Activated B cell treated with CpG ODN at 0.5 μM for 24 hours (primary cell): ENCODE results near the gene RPSA. TPM values are rescaled to one million over a fixed set of nuclear protein-coding genes. Genes with fewer than 3 reads are reported as not detected.

Experiments
- ATAC-seq: fragments of 200-7000 bp; cut with Tn5 transposase; one replicate; pipeline ENCODE4 v1.10.0; 2021; ENCODE audit warnings: low read depth, mild to moderate bottlenecking, moderate library complexity
- CTCF ChIA-PET: fragments of 350-600 bp; sonication (Branson Sonifier 250); formaldehyde crosslinking; loops from one replicate; lab custom pipeline; 2021; ENCODE audit warnings: antibody characterized with exemption; lab: Charles Lee
- POLR2A ChIA-PET: fragments of 350-600 bp; sonication (Branson Sonifier 250); formaldehyde crosslinking; loops from one replicate; lab custom pipeline; 2021; ENCODE audit warnings: antibody characterized with exemption; lab: Charles Lee
- DNase-seq: peaks from one replicate; pipeline ENCODE4 v3.0.0; 2022
- H3K27ac Mint-ChIP-seq: one replicate; pipeline ENCODE4 v1.8.0; 2020; ENCODE audit warnings: mixed read lengths
- H3K27me3 Mint-ChIP-seq: one replicate; pipeline ENCODE4 v1.8.0; 2021; ENCODE audit warnings: mixed read lengths
- H3K36me3 Mint-ChIP-seq: one replicate; pipeline ENCODE4 v1.8.0; 2021; ENCODE audit warnings: low read depth, mixed read lengths
- H3K4me1 Mint-ChIP-seq: one replicate; pipeline ENCODE4 v1.8.0; 2021; ENCODE audit warnings: mixed read lengths
- H3K4me3 Mint-ChIP-seq: one replicate; pipeline ENCODE4 v1.8.0; 2020; ENCODE audit warnings: mild to moderate bottlenecking, mixed read lengths
- H3K9me3 Mint-ChIP-seq: one replicate; pipeline ENCODE4 v1.8.0; 2020; ENCODE audit warnings: mixed read lengths
- intact Hi-C: fragments of 100-400 bp; cut with micrococcal nuclease; formaldehyde crosslinking; loops from one replicate; pipeline ENCODE4 v1.15.1; 2024
- total RNA-seq: library from RNA; stranded (reverse); gene quantifications from 2 replicates; pipeline ENCODE4 v1.2.3, GENCODE V29; 2022
- TF ChIP-seq, protein P1 (sequence below): fragments of 200-600 bp; IDR thresholded peaks from one replicate; pipeline ENCODE4 v1.8.0; 2022; ENCODE audit warnings: antibody characterized with exemption, mild to moderate bottlenecking

The RPSA gene
- total RNA-seq, 1 donor from 2014 or later, result 2,697 TPM

DNA sequence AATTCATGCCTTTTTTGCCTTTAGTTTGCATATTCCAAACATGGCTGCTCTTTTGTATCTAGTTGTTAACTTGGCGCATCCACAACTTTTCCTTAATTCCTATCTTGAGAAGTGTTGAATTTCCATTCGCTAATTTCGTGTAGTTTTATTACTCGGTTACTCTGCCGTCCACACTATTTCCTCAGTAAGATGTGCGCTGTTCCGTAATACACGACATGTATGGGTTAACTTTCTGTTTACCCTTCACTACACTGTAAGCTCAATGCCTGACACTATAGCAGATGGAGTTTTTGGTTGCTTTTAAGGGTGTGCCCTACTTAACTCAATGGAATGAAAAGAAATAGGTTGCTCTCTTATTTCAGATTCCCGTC is 724 bp downstream of the RPSA start:
- intact Hi-C loops, result loop anchor here (2.0 kb wide), 2 partner anchors 300 to 1270 kb away; partner anchors contain the start of genes ACAA1, GORASP1 and TTC21A
- Mint-ChIP-seq H3K27ac (peak overlapping the region; percentile 96), H3K9me3 (no peaks in the 10 kb centered on the region), H3K36me3 (peaks cover 59% of the 10 kb centered on the region), H3K4me3 (peak overlapping the region; percentile 94), H3K4me1 (peaks cover 48% of the 10 kb centered on the region), H3K27me3 (no peaks in the 10 kb centered on the region)
- ATAC-seq (no peak), DNase-seq (no peak)
- ChIA-PET POLR2A (interaction anchor here (0.6 to 5.9 kb wide), 11 partner anchors 8 to 1270 kb away, joined by 3 to 101 read pairs (median 5); partner anchors contain the start of genes ACAA1, GORASP1, SLC25A38 and TTC21A), CTCF (interaction anchor here (1.2 to 3.7 kb wide), 5 partner anchors 16 to 218 kb away, joined by 3 to 16 read pairs (median 4); no protein-coding TSS in a partner anchor)
- TF ChIP-seq, protein P1, sequence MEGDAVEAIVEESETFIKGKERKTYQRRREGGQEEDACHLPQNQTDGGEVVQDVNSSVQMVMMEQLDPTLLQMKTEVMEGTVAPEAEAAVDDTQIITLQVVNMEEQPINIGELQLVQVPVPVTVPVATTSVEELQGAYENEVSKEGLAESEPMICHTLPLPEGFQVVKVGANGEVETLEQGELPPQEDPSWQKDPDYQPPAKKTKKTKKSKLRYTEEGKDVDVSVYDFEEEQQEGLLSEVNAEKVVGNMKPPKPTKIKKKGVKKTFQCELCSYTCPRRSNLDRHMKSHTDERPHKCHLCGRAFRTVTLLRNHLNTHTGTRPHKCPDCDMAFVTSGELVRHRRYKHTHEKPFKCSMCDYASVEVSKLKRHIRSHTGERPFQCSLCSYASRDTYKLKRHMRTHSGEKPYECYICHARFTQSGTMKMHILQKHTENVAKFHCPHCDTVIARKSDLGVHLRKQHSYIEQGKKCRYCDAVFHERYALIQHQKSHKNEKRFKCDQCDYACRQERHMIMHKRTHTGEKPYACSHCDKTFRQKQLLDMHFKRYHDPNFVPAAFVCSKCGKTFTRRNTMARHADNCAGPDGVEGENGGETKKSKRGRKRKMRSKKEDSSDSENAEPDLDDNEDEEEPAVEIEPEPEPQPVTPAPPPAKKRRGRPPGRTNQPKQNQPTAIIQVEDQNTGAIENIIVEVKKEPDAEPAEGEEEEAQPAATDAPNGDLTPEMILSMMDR, result no peak

DNA sequence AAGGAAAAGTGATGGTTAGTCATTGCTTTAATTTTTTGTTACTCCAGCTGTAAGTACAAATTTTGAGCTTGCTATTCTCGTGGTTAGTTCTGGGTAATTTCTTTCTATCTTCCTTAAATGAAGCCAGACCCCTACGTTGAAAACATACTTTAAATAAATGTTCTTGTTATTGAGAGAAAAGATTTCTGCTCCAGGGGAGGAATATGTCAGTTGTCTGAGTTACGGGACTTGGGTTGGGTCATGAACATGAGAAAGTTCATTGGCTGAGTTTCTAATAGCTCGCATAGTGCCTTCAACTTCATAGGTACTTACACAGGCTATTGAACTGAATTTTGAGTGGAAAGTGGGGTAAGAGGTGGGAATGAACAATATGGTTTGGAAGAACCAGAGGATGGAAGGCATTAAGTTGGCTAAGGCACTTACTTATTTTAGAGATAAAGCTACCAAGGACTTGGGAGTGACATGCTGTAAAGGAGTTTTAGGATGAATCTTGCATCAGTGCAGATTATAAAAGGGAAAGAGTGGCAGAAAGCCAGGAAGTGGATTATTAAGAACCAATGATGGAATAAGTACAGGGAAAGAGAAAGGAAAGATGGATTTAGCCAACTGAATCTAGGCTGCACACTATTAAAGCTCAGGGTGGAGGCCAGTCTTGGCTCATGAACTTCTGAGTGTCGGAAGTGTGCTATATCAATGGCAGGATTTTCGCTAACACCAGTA is 1.4 kb downstream of the RPSA start:
- intact Hi-C loops, result loop anchor here (2.0 kb wide), 2 partner anchors 301 to 1271 kb away; partner anchors contain the start of genes ACAA1, GORASP1 and TTC21A
- ChIA-PET CTCF (interaction anchor here (1.3 to 3.7 kb wide), 4 partner anchors 16 to 218 kb away, joined by 3 to 16 read pairs (median 7); no protein-coding TSS in a partner anchor), POLR2A (interaction anchor here (1.0 to 5.9 kb wide), 5 partner anchors 7 to 886 kb away, joined by 3 to 101 read pairs (median 14); partner anchors contain the start of gene SLC25A38)
- TF ChIP-seq, protein P1, result no peak
- Mint-ChIP-seq H3K36me3 (peaks cover 66% of the 10 kb centered on the region), H3K9me3 (no peaks in the 10 kb centered on the region), H3K4me1 (peaks cover 48% of the 10 kb centered on the region), H3K4me3 (peak overlapping the region; percentile 94), H3K27ac (peak overlapping the region; percentile 96), H3K27me3 (no peaks in the 10 kb centered on the region)
- ATAC-seq (no peak), DNase-seq (no peak)

DNA sequence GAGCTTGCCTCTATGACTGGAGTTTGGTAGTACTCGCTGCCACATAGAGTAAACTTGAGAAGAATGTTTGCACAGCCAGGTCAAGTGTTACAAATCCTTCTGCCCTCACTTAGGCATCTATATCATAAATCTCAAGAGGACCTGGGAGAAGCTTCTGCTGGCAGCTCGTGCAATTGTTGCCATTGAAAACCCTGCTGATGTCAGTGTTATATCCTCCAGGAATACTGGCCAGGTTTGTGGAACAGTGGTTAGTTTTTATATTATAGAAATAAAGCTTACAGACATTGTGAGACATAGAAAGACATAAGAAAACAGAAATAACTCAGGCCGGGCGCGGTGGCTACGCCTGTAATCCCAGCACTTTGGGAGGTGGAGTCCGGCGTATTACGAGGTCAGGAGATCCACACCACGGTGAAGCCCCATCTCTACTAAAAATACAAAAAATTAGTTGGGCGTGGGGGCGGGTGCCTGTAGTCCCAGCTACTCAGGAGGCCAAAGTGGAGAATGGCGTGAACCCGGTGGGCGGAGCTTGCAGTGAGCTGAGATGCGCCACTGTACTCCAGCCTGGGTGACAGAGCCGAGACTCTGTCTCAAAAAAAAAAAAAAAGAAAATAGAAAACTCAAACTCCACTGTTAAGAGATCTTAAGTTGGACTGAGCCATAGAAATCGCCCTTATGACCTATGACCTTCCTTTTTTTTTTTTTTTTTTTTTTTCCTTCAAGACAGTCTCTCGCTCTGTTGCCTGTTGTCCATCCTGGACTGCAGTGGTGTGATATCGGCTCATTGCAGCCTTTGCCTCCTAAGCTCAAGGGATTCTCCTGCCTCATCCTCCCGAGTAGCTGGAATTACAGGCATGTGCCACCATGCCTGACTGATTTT is 2.2 kb downstream of the RPSA start:
- intact Hi-C loops, result no loop called here
- Mint-ChIP-seq H3K36me3 (peaks cover 73% of the 10 kb centered on the region), H3K27ac (no peak overlapping the region), H3K4me3 (peak overlapping the region; percentile 94), H3K27me3 (no peaks in the 10 kb centered on the region), H3K9me3 (no peaks in the 10 kb centered on the region), H3K4me1 (peaks cover 48% of the 10 kb centered on the region)
- TF ChIP-seq, protein P1, result no peak
- ChIA-PET CTCF (interaction anchor here (2.8 to 3.7 kb wide), 2 partner anchors 23 to 120 kb away, joined by 10 to 16 read pairs; no protein-coding TSS in a partner anchor), POLR2A (interaction anchor here (0.7 to 5.9 kb wide), 4 partner anchors 12 to 1048 kb away, joined by 3 to 101 read pairs (median 10); partner anchors contain the start of gene SLC25A38)
- ATAC-seq (no peak), DNase-seq (no peak)

DNA sequence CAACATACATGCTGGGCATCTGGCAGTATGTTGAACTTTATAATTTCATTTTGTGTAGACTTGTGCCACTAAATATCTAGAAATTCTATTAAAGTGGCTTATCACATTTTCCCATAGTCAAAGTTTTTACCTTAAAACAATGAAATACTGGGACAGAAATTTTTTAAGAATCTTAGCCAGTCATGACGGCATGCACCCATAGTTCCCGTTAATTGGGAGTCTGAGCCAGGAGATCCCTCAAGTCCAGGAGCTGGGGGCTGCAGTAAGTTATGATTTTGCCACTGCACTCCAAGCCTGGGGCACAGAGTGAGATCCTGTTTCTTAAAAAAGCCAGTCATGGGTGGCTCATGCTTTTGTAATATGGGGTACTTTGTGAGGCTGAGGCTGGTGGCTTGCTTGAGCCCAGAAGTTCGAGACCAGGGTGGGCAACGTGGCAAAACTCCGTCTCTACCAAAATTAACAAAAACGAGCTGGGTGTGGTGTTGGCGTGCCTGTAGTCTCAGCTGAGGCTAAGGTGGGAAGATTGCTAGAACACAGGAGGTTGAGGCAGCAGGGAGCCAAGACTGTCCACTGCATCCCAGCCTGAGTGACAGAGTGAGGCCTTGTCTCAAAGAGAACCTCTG is 3.1 kb downstream of the RPSA start:
- peak overlapping the region; percentile 39 for H3K27ac Mint-ChIP-seq
- intact Hi-C loops, result no loop called here
- DNase-seq, result no peak
- no peaks in the 10 kb centered on the region for H3K27me3 Mint-ChIP-seq
- ChIA-PET POLR2A (interaction anchor here (5.9 kb wide), 1 partner anchor 23 kb away, joined by 101 read pairs; the partner anchor contains the start of gene SLC25A38), CTCF (interaction anchor here (0.8 to 3.7 kb wide), 3 partner anchors 24 to 121 kb away, joined by 4 to 16 read pairs (median 10); no protein-coding TSS in a partner anchor)
- TF ChIP-seq, protein P1, result no peak
- H3K36me3 Mint-ChIP-seq, result peaks cover 80% of the 10 kb centered on the region
- H3K9me3 Mint-ChIP-seq, result no peaks in the 10 kb centered on the region
- peak overlapping the region; percentile 41 for H3K4me3 Mint-ChIP-seq
- peaks cover 48% of the 10 kb centered on the region for H3K4me1 Mint-ChIP-seq
- ATAC-seq, result no peak
